Stimulated activated CD4-positive, alpha-beta T cell treated with anti-CD3 and anti-CD28 coated beads, Interleukin-1b, Interleukin-23, amount 100 ng/mL, for 4 hours (primary cell): ENCODE measurements around the gene IL1RL2.

ENCODE experiments used
- DNase-seq, 2 donors: peaks; one replicate each; pipeline ENCODE4 v3.0.0-alpha.2; 2020; ENCODE audit warnings: low read depth in 2 of 2

IL1RL2 gene

GRCh38 chr2:102266204-102266603 lies 79.4 kb downstream of the IL1RL2 start:
- no peak for DNase-seq

GRCh38 chr2:102267774-102268173 lies 81.0 kb downstream of the IL1RL2 start:
- no peak for DNase-seq

- no peak for DNase-seq
Observed at GRCh38 chr2:102268510-102269199, 81.8 kb downstream of the IL1RL2 start.

DNA sequence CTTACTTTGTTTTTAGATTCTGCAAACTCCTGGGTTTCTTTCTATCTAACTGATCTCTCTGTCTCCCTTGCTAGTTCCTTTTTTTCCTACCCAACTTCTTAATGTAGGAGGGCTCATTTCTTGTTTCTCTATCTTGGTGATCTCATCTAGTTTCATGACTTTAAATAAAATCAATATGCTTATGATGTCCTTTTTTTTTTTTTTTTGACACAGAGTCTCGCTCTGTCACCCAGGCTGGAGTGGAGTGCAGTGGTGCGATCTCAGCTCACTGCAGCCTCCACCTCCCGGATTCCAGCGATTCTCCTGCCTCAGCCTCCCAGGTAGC lies 82.3 kb downstream of the IL1RL2 start:
- DNase-seq, result no peak

DNA sequence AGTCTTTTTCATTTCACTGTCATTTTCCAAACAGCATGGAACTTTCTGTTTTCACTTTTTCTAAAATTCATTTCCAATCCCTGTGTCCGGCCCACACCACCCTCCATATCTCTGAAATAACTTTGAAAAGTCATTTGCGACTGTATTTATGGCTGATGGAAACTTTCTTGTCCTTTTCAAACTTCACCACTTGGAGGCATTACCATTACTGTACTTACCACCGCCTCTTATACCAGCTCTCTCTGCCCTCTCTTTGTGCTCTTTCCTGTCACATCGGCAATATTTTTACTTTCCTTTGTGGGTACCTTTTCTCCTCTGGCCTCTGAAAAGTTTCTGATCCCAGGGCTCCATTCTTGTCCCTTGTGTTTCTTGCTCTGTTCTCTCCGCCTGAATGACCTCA lies 85.0 kb downstream of the IL1RL2 start:
- no peak for DNase-seq

- no peak for DNase-seq
Observed at GRCh38 chr2:102273619-102274211, 86.9 kb downstream of the IL1RL2 start.

GRCh38 chr2:102276549-102277201 lies 89.9 kb downstream of the IL1RL2 start:
- DNase-seq, result no peak

- DNase-seq, result no peak
Observed at GRCh38 chr2:102277202-102277700, 90.4 kb downstream of the IL1RL2 start.

DNA sequence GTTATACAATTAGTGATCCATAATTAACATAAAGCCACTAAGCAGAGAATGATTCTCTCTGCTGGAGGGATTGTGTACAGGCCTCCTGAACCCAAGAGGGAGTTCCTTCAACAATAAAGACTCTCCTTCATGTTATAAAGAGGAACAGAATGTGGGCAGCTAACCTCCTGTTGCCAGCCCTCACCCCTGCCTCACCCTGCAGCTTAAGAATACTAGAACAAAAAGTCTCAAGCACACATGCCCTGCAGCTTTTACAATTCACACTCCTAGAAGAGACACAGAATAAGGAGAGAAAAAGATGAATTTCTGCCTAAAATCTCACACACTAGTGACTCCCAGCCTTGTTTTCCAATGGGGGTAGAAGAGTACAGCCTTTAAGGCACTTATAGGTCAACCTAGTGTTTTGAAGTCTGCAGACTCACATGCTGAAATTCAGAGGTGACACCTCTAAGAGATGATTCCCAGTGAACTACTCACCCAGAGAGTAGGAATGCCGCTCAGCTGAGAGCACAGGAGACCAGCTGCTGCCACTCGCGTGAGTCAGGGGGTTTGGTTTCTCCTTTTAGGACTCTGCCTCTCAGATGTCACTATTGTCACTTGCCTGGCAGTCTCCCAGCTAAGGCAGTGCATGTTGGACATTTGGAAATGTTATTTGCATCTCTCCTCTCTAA lies 92.0 kb downstream of the IL1RL2 start:
- no peak for DNase-seq

GRCh38 chr2:102279391-102279735 lies 92.5 kb downstream of the IL1RL2 start:
- DNase-seq, result no peak

GRCh38 chr2:102282678-102283091 lies 95.9 kb downstream of the IL1RL2 start:
- DNase-seq, result no peak

- DNase-seq, result no peak
Observed at GRCh38 chr2:102283996-102284395, 97.2 kb downstream of the IL1RL2 start.

DNA sequence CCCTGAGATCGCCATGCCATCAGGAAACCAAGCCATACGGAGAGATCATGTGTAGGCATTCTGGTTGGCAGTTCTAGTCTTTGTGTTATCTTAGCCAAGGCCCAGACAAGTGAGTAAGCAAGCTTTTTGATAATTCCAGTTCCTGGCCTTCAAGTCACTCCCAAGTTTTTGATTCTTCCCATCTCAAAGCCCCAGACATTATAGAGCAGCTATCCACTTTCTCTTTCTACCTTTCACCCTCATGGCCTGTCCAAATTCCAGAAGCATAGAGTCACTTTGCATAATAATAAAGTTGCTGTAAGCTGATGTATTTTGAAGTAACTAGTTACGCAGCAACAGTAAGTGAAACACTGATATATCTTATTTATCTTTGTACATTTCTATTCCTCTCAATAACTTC lies 97.8 kb downstream of the IL1RL2 start:
- no peak for DNase-seq

DNA sequence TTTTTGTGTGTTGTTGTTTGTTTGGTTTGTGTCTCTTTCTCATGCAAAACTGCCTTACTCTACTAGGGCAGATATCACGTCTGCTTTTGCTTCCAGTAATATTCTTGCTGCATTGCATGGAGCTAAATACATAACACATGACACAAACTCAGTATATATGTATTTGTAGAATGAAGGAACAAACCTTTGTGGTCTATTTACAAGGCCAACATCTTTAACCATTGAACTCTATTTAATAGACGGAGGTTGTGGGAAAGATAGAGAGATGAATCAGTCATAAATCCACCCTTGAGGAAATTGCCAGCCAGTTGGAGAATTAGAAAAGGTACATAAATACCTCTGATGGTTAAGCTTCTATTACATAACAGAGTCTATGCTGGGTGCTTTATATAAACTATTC lies 98.5 kb downstream of the IL1RL2 start:
- no peak for DNase-seq

GRCh38 chr2:102286041-102286440 lies 99.2 kb downstream of the IL1RL2 start:
- DNase-seq, result no peak

GRCh38 chr2:102289129-102289528 lies 102.3 kb downstream of the IL1RL2 start:
- no peak for DNase-seq
